Right ventricle myocardium inferior (tissue), 1 donor: ENCODE results near the gene C2CD4A. TPM values are rescaled to one million over a fixed set of nuclear protein-coding genes. Genes with fewer than 3 reads are reported as not detected.

Experiments used
- ATAC-seq: fragments of 200-7000 bp; cut with Tn5 transposase; one replicate; pipeline ENCODE4 v1.9.1; 2020; ENCODE audit warnings: mild to moderate bottlenecking, moderate library complexity
- DNase-seq: peaks from one replicate; pipeline ENCODE4 v3.0.0; 2021; ENCODE audit errors: missing footprints
- intact Hi-C: fragments of 100-400 bp; cut with DNase I; formaldehyde crosslinking; loops from one replicate; pipeline ENCODE4 v1.11.0; 2022
- total RNA-seq: library from RNA; stranded (reverse); fragmentation: NEBNext Ultra II Directional; extraction: Animal tissue kit (Norgen Biotek cat#: 25700); gene quantifications from one replicate; pipeline ENCODE4 v1.2.1, GENCODE V29; 2021
- donor health status: DM: no; HTN: yes; CAD: no; lungs with severe emphysema.

Gene C2CD4A
- total RNA-seq, 1 donor from 2014 or later, result not detected

GRCh38 chr15:62087671-62088352, 21.0 kb downstream of the C2CD4A start:
- DNase-seq (no peak), ATAC-seq (no peak)
- intact Hi-C loops, result no loop called here

- ATAC-seq, result no peak
- intact Hi-C loops, result no loop called here
Observed at GRCh38 chr15:62088353-62088693, 21.5 kb downstream of the C2CD4A start.

GRCh38 chr15:62089616-62090015, 22.8 kb downstream of the C2CD4A start:
- intact Hi-C loops, result no loop called here
- ATAC-seq, result no peak
- no peak for DNase-seq

More at GRCh38 chr15:62088353-62088693, 21.5 kb downstream of the C2CD4A start:
- no peak for DNase-seq

- no peak for ATAC-seq
- DNase-seq, result no peak
- intact Hi-C loops, result no loop called here
Observed at GRCh38 chr15:62090988-62091387, 24.2 kb downstream of the C2CD4A start.

GRCh38 chr15:62093809-62094208, 27.0 kb downstream of the C2CD4A start:
- ATAC-seq, result no peak
- DNase-seq, result no peak
- intact Hi-C loops, result no loop called here

GRCh38 chr15:62094388-62094787, 27.6 kb downstream of the C2CD4A start:
- intact Hi-C loops, result no loop called here
- DNase-seq (no peak), ATAC-seq (no peak)

- DNase-seq (no peak), ATAC-seq (no peak)
- intact Hi-C loops, result no loop called here
Observed at GRCh38 chr15:62099094-62099601, 32.4 kb downstream of the C2CD4A start.

- ATAC-seq, result no peak
- DNase-seq, result no peak
- intact Hi-C loops, result no loop called here
Observed at GRCh38 chr15:62103431-62103830, 36.7 kb downstream of the C2CD4A start.

- intact Hi-C loops, result no loop called here
- DNase-seq (no peak), ATAC-seq (no peak)
Observed at GRCh38 chr15:62104401-62104800, 37.6 kb downstream of the C2CD4A start.

- DNase-seq, result no peak
- ATAC-seq, result no peak
- intact Hi-C loops, result no loop called here
Observed at GRCh38 chr15:62104846-62105245, 38.1 kb downstream of the C2CD4A start.

- ATAC-seq (no peak), DNase-seq (no peak)
- intact Hi-C loops, result no loop called here
Observed at GRCh38 chr15:62105266-62105665, 38.5 kb downstream of the C2CD4A start.

- intact Hi-C loops, result no loop called here
- ATAC-seq, result no peak
- DNase-seq, result no peak
Observed at GRCh38 chr15:62106096-62106495, 39.3 kb downstream of the C2CD4A start.

GRCh38 chr15:62107571-62108121, 40.9 kb downstream of the C2CD4A start:
- no peak for ATAC-seq
- intact Hi-C loops, result no loop called here

GRCh38 chr15:62108411-62108810, 41.6 kb downstream of the C2CD4A start:
- DNase-seq (no peak), ATAC-seq (no peak)
- intact Hi-C loops, result no loop called here

More at GRCh38 chr15:62107571-62108121, 40.9 kb downstream of the C2CD4A start:
- no peak for DNase-seq

- ATAC-seq, result no peak
- intact Hi-C loops, result no loop called here
- no peak for DNase-seq
Observed at GRCh38 chr15:62109437-62109836, 42.7 kb downstream of the C2CD4A start.

GRCh38 chr15:62109982-62110851, 43.4 kb downstream of the C2CD4A start:
- DNase-seq (no peak), ATAC-seq (peak; percentile 48)
- intact Hi-C loops, result no loop called here

- DNase-seq (no peak), ATAC-seq (no peak)
- intact Hi-C loops, result no loop called here
Observed at GRCh38 chr15:62112081-62112480, 45.3 kb downstream of the C2CD4A start.

- intact Hi-C loops, result no loop called here
- ATAC-seq, result no peak
- DNase-seq, result no peak
Observed at GRCh38 chr15:62112616-62113593, 46.1 kb downstream of the C2CD4A start.

GRCh38 chr15:62115847-62116246, 49.1 kb downstream of the C2CD4A start:
- no peak for DNase-seq
- intact Hi-C loops, result no loop called here
- no peak for ATAC-seq
